ENCODE data around the gene DSG3.

GRCh38 chr18:31419457-31419932 lies 28.0 kb upstream of the DSG3 start:
- TF ChIP-seq, protein P1, sequence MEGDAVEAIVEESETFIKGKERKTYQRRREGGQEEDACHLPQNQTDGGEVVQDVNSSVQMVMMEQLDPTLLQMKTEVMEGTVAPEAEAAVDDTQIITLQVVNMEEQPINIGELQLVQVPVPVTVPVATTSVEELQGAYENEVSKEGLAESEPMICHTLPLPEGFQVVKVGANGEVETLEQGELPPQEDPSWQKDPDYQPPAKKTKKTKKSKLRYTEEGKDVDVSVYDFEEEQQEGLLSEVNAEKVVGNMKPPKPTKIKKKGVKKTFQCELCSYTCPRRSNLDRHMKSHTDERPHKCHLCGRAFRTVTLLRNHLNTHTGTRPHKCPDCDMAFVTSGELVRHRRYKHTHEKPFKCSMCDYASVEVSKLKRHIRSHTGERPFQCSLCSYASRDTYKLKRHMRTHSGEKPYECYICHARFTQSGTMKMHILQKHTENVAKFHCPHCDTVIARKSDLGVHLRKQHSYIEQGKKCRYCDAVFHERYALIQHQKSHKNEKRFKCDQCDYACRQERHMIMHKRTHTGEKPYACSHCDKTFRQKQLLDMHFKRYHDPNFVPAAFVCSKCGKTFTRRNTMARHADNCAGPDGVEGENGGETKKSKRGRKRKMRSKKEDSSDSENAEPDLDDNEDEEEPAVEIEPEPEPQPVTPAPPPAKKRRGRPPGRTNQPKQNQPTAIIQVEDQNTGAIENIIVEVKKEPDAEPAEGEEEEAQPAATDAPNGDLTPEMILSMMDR (IDR thresholded peaks at IDR 0.05): no peak
- no peak for TF ChIP-seq POLR2A (IDR thresholded peaks at IDR 0.05)
